HepG2 (cell line): ENCODE results near the gene TAF5. TPM values are rescaled to one million over a fixed set of nuclear protein-coding genes. Genes with fewer than 3 reads are reported as not detected.

Source experiments
- DR1 ChIP-seq: sonication (generic); formaldehyde crosslinking; IDR thresholded peaks from 2 replicates; pipeline ENCODE4 v1.8.0; 2021; ENCODE audit warnings: mild to moderate bottlenecking, missing genetic modification reagents, inconsistent platforms
- HOXA7 ChIP-seq: sonication (generic); formaldehyde crosslinking; IDR thresholded peaks from 2 replicates; pipeline ENCODE4 v1.8.1; 2022; ENCODE audit warnings: mild to moderate bottlenecking, missing genetic modification reagents, moderate library complexity
- IRF2 ChIP-seq: IDR thresholded peaks from 2 replicates; pipeline ENCODE4 v1.6.1; 2018; ENCODE audit warnings: missing genetic modification reagents, missing compliant biosample characterization
- SP4 ChIP-seq: sonication (generic); formaldehyde crosslinking; IDR thresholded peaks from 2 replicates; pipeline ENCODE4 v1.8.1; 2023; ENCODE audit warnings: mild to moderate bottlenecking, missing genetic modification reagents
- TSC22D2 ChIP-seq: sonication (generic); formaldehyde crosslinking; IDR thresholded peaks from 2 replicates; pipeline ENCODE4 v1.5.1; 2020; ENCODE audit warnings: missing genetic modification reagents, mild to moderate bottlenecking, borderline replicate concordance
- ZMYM4 ChIP-seq: sonication (generic); formaldehyde crosslinking; IDR thresholded peaks from 2 replicates; pipeline ENCODE4 v1.8.1; 2023; ENCODE audit warnings: mild to moderate bottlenecking, missing genetic modification reagents
- ZNF138 ChIP-seq: sonication (generic); formaldehyde crosslinking; IDR thresholded peaks from 2 replicates; pipeline ENCODE4 v1.5.0; 2020; ENCODE audit warnings: mild to moderate bottlenecking, low read depth, missing genetic modification reagents
- ZNF17 ChIP-seq: sonication (generic); formaldehyde crosslinking; IDR thresholded peaks from 2 replicates; pipeline ENCODE4 v1.5.0; 2020; ENCODE audit warnings: mild to moderate bottlenecking, missing genetic modification reagents
- ZNF567 ChIP-seq: sonication (generic); formaldehyde crosslinking; IDR thresholded peaks from 2 replicates; pipeline ENCODE4 v1.8.1; 2023; ENCODE audit warnings: mild to moderate bottlenecking, missing genetic modification reagents, borderline replicate concordance
- ZNF678 ChIP-seq: sonication (generic); formaldehyde crosslinking; IDR thresholded peaks from 2 replicates; pipeline ENCODE4 v1.4.0; 2020; ENCODE audit warnings: mild to moderate bottlenecking, missing genetic modification reagents
- polyA plus RNA-seq, 8 experiments: library from polyadenylated mRNA; depleted of rRNA in 3 of 8; stranded (reverse) in 7 of 8; unstranded in 1 of 8; fragments of >200 nt; fragmentation: Illumina TruSeq in 4 of 8; extraction: Trizol in 4 of 8; gene quantifications; 2 replicates each; pipeline versions ENCODE4 v1.2.1 to v1.2.3, GENCODE V29; 2011 to 2016; ENCODE audit warnings: low read depth in 4 of 8, missing spikeins in 1 of 8, mixed read lengths in 1 of 8; ENCODE audit not compliant: insufficient read depth in 1 of 8
- total RNA-seq, 5 experiments: library from RNA; depleted of rRNA; stranded (reverse); fragments of >200 nt; fragmentation: Illumina TruSeq; extraction: Trizol; gene quantifications; 2 replicates each; pipeline ENCODE4 v1.2.3, GENCODE V29; 2016; ENCODE audit warnings: low read depth in 1 of 5
- TF ChIP-seq, protein P1 (sequence below), 2 experiments: IDR thresholded peaks; 2 replicates each; pipeline ENCODE4 v1.6.1; 2011 to 2012; ENCODE audit warnings: low read length in 2 of 2, borderline replicate concordance in 1 of 2, low read depth in 1 of 2, mild to moderate bottlenecking in 1 of 2, moderate library complexity in 1 of 2
- TF ChIP-seq, protein P2 (sequence below): IDR thresholded peaks from 2 replicates; pipeline ENCODE4 v1.6.1; 2016; ENCODE audit warnings: low read depth, missing genetic modification reagents, missing compliant biosample characterization
- TF ChIP-seq, protein P3 (sequence below): sonication (generic); formaldehyde crosslinking; IDR thresholded peaks from 2 replicates; pipeline ENCODE4 v1.4.0; 2020; ENCODE audit warnings: missing genetic modification reagents

The TAF5 gene
- total and polyA plus RNA-seq, 2 of the 13 experiments (the other 11 are each of a cell fraction or from before 2014, with no cell fraction given), result 3.8 to 8.7 TPM

DNA sequence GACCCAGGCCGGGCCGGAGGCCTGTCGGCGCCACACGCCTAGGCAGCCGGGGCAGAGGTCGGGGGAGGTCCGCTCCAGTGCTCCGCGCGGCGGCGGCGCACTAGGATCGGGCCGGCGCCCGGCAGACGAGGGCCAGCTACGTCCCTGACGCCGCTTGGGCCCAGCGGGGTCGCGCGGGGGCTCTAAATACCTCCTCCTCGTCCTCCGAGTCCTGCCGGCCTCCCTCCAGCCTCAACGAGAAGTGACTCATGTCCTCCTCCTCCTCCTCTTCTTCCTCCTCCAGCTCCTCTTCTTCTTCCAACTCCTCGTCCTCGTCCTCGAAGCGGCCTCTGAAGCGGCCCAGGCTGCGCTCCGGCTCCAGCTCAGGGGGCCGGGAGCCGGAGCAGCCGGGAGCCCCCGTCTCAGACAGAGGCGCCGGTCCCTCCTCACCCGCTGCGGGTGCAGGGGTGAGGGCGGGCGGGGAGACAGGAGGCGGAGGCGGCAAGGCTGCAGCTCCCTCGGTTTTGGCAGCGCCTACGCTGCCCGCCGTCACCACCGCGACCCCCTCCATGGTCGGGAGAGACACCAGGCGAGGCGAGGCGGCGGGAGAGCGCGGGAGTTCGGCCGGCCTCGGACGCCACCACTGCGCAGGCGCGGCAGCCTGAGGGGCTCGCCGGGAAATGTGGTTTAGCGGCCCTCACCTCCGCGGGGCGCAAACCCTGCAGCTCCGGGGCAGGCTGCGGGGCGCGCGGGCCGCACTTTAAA lies 17.1 kb upstream of the TAF5 start, which contains the start of gene PCGF6 (continued):
- TF ChIP-seq, protein P1, sequence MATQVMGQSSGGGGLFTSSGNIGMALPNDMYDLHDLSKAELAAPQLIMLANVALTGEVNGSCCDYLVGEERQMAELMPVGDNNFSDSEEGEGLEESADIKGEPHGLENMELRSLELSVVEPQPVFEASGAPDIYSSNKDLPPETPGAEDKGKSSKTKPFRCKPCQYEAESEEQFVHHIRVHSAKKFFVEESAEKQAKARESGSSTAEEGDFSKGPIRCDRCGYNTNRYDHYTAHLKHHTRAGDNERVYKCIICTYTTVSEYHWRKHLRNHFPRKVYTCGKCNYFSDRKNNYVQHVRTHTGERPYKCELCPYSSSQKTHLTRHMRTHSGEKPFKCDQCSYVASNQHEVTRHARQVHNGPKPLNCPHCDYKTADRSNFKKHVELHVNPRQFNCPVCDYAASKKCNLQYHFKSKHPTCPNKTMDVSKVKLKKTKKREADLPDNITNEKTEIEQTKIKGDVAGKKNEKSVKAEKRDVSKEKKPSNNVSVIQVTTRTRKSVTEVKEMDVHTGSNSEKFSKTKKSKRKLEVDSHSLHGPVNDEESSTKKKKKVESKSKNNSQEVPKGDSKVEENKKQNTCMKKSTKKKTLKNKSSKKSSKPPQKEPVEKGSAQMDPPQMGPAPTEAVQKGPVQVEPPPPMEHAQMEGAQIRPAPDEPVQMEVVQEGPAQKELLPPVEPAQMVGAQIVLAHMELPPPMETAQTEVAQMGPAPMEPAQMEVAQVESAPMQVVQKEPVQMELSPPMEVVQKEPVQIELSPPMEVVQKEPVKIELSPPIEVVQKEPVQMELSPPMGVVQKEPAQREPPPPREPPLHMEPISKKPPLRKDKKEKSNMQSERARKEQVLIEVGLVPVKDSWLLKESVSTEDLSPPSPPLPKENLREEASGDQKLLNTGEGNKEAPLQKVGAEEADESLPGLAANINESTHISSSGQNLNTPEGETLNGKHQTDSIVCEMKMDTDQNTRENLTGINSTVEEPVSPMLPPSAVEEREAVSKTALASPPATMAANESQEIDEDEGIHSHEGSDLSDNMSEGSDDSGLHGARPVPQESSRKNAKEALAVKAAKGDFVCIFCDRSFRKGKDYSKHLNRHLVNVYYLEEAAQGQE (IDR thresholded peaks at IDR 0.05; ENCODE audit: borderline replicate concordance in 1 of 2, low read depth in 1 of 2, low read length in 2 of 2), result no peak
- TF ChIP-seq ZNF17 (no peak), HOXA7 (CRISPR knock-in tag) (no peak), IRF2 (CRISPR knock-in tag) (peak; percentile 72; the same call in 1 of the 2 replicates), ZNF138 (CRISPR knock-in tag) (peak; percentile 86; the same call in 1 of the 2 replicates), ZNF678 (CRISPR knock-in tag) (no peak), DR1 (CRISPR knock-in tag) (peak; percentile 54; the same call in 1 of the 2 replicates), TSC22D2 (CRISPR knock-in tag) (no peak), ZMYM4 (CRISPR knock-in tag) (no peak; the same call in 1 of the 2 replicates), SP4 (CRISPR knock-in tag) (peak; percentile 40; the same call in 1 of the 2 replicates), ZNF567 (0 out of 2 replicates have a peak, but pooled peaks have one; percentile 50)
- TF ChIP-seq, protein P2, sequence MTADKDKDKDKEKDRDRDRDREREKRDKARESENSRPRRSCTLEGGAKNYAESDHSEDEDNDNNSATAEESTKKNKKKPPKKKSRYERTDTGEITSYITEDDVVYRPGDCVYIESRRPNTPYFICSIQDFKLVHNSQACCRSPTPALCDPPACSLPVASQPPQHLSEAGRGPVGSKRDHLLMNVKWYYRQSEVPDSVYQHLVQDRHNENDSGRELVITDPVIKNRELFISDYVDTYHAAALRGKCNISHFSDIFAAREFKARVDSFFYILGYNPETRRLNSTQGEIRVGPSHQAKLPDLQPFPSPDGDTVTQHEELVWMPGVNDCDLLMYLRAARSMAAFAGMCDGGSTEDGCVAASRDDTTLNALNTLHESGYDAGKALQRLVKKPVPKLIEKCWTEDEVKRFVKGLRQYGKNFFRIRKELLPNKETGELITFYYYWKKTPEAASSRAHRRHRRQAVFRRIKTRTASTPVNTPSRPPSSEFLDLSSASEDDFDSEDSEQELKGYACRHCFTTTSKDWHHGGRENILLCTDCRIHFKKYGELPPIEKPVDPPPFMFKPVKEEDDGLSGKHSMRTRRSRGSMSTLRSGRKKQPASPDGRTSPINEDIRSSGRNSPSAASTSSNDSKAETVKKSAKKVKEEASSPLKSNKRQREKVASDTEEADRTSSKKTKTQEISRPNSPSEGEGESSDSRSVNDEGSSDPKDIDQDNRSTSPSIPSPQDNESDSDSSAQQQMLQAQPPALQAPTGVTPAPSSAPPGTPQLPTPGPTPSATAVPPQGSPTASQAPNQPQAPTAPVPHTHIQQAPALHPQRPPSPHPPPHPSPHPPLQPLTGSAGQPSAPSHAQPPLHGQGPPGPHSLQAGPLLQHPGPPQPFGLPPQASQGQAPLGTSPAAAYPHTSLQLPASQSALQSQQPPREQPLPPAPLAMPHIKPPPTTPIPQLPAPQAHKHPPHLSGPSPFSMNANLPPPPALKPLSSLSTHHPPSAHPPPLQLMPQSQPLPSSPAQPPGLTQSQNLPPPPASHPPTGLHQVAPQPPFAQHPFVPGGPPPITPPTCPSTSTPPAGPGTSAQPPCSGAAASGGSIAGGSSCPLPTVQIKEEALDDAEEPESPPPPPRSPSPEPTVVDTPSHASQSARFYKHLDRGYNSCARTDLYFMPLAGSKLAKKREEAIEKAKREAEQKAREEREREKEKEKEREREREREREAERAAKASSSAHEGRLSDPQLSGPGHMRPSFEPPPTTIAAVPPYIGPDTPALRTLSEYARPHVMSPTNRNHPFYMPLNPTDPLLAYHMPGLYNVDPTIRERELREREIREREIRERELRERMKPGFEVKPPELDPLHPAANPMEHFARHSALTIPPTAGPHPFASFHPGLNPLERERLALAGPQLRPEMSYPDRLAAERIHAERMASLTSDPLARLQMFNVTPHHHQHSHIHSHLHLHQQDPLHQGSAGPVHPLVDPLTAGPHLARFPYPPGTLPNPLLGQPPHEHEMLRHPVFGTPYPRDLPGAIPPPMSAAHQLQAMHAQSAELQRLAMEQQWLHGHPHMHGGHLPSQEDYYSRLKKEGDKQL (CRISPR knock-in tag), result no peak
- TF ChIP-seq, protein P3, sequence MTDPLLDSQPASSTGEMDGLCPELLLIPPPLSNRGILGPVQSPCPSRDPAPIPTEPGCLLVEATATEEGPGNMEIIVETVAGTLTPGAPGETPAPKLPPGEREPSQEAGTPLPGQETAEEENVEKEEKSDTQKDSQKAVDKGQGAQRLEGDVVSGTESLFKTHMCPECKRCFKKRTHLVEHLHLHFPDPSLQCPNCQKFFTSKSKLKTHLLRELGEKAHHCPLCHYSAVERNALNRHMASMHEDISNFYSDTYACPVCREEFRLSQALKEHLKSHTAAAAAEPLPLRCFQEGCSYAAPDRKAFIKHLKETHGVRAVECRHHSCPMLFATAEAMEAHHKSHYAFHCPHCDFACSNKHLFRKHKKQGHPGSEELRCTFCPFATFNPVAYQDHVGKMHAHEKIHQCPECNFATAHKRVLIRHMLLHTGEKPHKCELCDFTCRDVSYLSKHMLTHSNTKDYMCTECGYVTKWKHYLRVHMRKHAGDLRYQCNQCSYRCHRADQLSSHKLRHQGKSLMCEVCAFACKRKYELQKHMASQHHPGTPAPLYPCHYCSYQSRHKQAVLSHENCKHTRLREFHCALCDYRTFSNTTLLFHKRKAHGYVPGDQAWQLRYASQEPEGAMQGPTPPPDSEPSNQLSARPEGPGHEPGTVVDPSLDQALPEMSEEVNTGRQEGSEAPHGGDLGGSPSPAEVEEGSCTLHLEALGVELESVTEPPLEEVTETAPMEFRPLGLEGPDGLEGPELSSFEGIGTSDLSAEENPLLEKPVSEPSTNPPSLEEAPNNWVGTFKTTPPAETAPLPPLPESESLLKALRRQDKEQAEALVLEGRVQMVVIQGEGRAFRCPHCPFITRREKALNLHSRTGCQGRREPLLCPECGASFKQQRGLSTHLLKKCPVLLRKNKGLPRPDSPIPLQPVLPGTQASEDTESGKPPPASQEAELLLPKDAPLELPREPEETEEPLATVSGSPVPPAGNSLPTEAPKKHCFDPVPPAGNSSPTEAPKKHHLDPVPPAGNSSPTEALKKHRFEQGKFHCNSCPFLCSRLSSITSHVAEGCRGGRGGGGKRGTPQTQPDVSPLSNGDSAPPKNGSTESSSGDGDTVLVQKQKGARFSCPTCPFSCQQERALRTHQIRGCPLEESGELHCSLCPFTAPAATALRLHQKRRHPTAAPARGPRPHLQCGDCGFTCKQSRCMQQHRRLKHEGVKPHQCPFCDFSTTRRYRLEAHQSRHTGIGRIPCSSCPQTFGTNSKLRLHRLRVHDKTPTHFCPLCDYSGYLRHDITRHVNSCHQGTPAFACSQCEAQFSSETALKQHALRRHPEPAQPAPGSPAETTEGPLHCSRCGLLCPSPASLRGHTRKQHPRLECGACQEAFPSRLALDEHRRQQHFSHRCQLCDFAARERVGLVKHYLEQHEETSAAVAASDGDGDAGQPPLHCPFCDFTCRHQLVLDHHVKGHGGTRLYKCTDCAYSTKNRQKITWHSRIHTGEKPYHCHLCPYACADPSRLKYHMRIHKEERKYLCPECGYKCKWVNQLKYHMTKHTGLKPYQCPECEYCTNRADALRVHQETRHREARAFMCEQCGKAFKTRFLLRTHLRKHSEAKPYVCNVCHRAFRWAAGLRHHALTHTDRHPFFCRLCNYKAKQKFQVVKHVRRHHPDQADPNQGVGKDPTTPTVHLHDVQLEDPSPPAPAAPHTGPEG (CRISPR knock-in tag), result peak; percentile 50; the same call in 1 of the 2 replicates
